ENCODE data around the gene TPPP.

The TPPP gene

DNA sequence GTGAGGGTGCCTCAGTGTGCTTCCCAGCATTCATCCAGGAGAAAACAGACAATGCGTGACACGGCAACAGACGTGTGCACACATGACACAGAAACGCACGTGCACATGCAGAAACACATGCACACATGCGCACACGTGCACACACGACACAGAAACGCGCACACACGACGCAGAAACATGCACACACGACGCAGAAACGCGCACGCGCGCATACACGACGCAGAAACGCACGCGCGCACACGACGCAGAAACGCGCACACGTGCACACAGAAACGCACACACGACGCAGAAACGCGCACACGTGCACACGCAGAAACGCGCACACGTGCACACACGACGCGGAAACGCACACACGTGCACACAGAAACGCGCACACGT is 16.5 kb downstream of the TPPP start:
- no peak for DNase-seq

DNA sequence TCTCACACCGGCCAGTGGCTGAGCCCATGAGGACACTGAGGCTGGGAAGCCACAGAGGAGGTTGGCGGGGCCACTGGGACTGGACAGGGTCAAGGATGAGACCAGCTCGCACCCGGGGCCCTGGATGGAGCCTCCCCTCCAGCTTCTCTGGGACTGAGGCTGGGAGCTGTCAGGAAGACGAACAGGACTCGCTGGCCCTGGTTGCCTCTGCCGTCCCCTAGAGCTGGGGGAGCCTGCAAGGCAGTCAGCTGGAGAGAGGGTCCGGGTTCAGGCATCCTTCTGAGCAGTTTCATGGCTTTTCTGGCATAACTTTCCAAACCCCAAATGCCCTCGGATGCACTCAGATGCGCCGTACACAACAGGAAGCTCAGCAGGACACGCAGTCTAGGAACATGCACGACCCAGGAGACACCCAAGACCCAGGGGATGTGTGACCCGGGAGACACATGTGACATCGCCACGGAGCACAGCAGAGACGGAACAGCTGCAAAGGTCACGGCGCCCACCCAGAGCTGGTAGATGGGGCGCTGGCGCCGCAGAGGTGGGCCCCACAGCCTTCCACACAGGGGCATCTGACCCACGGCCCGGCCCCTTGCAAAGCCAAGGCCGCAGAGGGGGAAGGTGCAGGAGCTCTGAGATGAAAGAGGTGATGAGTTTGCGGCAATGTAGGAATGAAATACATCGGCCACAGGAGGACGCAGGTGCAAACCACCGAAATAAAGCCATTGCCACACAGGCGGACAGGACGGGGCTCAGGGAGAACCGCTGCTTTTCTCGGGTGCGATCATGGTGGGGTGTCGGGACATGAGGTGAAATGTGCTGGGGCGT is 17.1 kb downstream of the TPPP start:
- peak; percentile 47 for DNase-seq

- peak; percentile 55 for DNase-seq
These were observed 17.9 kb downstream of the TPPP start for GRCh38 chr5:675111-675870.

GRCh38 chr5:674630-675011 is 18.5 kb downstream of the TPPP start:
- DNase-seq, result no peak

GRCh38 chr5:673831-674629 is 19.1 kb downstream of the TPPP start:
- DNase-seq, result peak; percentile 62

DNA sequence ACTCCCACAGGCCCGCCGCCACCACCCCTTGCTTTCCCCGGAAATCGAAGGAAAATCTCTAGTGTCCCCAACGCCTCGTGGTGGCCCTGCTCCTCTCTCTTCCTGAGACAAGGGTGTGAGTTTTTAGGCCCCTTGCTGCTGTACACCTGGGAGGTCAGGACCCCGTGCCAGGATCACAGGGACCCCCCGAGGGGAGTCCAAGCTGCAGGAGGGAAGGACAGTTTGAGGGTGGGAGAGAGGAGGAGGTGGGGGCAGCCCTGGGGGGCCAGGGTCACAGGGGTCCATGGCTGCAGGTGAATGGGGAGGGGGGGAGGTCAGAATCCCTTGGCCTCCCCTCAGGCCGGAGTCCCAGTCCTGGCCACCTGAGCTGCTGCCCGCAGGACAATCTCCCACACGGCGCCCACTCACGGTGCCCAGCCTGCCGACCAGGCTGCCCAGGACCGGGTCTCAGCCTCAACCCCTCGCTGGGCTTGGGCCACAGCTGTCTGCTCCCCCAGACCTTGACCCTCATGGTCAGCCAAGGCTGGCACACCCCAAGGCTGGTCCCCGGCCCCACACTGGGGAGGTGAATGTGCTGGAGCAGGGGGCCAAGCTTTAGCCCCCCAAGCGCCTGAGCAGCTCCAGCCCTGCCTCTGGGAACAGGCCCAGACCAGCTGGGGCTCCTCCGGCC is 19.9 kb downstream of the TPPP start:
- no peak for DNase-seq

- peak; percentile 91 for DNase-seq
These were observed 20.6 kb downstream of the TPPP start for GRCh38 chr5:672329-673160.

GRCh38 chr5:671459-672328 is 21.5 kb downstream of the TPPP start:
- DNase-seq, result peak; percentile 89

GRCh38 chr5:670396-671270 is 22.5 kb downstream of the TPPP start:
- peak; percentile 60 for DNase-seq

DNA sequence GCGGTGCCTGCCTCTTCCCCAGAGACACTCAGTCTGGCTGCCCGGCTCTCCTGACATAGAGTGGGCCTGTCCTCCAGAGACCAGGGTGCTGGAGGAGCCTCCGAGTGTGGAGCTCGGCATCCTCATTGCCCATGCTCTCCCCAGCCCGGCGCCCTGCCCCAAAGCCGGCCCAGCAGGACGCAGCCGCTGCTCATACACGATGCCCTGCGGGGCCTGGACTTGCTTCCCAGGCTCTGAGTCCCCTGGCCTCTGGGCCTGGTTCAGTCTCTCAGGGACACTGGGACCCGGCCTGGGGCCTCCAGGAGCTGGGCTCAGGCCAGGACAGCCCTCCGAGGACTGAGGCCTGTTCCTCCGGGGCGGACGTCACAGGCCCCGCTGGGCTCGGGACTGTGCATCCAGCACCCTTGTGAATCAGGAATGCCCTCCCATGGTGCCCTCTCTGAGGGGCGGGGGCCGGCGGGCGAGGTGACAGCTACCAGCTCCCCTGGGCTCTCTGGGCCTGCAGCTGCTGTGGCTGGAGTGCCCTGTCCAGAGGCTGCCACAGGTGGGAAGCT is 23.2 kb downstream of the TPPP start:
- DNase-seq, result peak; percentile 61

- DNase-seq, result peak; percentile 81
These were observed 23.9 kb downstream of the TPPP start for GRCh38 chr5:669111-669841.

- DNase-seq, result no peak
These were observed 24.7 kb downstream of the TPPP start for GRCh38 chr5:668283-668995.

DNA sequence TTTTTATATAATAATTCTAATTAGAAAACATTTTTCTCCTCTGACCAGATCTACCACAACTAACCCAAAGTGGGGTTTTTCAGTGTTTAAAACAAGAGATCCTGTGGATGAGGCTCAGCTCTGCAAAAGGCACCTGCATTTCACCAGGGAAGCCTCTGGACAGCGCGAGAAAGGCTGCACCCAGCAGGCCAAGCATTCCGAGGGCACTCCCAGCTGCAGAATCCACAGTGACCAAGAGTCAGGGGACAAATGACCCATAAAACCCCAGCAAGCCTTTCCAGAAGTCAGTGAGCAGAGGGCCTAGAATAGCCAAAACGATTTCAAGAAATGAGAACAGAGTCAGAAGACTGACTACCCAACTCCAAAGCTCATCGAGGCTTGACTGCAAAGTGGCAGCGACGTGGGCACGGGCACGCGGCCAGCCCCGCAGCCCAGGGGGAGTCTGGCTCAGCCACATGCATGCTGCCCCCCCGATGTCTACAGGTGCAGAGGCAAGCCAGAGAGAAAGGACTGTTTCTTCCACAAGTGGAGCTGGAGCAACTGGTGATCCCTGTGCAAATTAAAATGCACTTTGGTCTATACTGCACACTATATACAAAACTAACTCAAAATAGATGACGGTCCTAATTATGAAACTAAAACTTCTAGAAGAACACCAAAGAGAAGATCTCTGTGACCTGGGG is 26.2 kb downstream of the TPPP start:
- no peak for DNase-seq

DNA sequence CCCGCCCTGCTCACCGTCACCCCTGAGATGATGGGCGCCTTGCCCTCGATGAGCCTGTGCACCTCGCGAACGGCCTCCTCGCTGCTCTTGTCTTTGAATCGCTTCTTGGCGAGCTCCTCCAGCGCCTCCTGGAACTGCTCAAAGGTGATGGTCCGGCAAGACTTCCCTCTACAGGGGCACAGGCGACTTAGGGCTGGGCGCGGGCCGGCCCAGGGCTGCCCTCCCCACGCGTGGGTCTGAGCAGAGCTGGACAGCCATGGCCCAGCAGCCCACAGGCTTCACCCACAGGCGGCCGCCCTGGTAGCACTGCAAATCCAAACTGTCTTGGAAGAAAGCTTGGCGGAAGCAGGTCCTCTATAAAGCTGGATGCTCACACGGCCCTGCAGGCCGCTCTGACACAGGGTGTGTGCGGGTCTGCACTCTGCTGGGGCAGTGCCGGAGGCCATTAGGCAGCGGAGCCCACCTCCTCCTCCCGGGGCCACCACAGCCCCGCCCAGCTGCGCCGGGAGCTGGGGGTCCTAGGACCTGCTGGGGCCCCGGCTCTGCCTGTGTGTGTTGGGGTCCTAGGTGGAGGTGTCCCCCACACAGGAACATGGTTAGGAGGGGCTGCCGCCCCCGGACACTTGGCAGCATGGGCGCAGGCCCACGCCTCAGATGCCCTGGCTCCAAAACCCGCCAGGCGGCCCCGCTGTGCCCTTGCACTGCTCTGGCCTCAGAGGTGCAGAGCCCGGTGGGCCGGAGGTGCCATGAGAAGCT is 27.0 kb downstream of the TPPP start:
- DNase-seq, result no peak

GRCh38 chr5:665541-665955 is 27.6 kb downstream of the TPPP start:
- DNase-seq, result no peak

- DNase-seq, result no peak
These were observed 28.2 kb downstream of the TPPP start for GRCh38 chr5:664994-665360.

Measured in activated effector memory CD4-positive, alpha-beta T cell treated with anti-CD3 and anti-CD28 coated beads, Interleukin-2, amount 50 U/mL, for 16 hours (primary cell).